GM19240 (cell line): ENCODE measurements around the gene IGF2.
"Not testable (repeated sequence)": the region's sequence is repeated elsewhere in the genome, so short reads cannot be mapped to it uniquely, and the experiment has no call there.

Source experiments
- DNase-seq: peaks from one replicate; pipeline ENCODE4 v3.0.0; 2011; ENCODE audit warnings: low spot score; ENCODE audit not compliant: insufficient read length

IGF2 gene

GRCh38 chr11:2124736-2125484 lies 14.3 kb downstream of the IGF2 start:
- not testable (repeated sequence) for DNase-seq

DNA sequence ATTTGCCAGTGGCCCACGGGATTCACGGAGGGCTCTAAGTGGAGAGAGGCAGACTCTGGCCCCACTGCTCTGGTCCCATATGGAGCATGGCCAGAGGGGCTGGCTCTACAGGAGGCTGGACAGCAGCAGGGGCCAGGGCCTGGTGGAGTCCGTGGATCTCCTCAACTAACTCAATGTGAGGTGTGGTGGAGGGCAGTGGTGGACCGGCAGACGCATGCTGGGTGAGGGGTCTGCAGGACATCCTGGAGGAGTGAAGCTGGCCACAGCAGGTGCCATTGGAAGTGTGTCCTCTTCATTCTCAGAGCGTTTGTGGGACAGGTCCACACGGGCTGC lies 15.6 kb downstream of the IGF2 start:
- DNase-seq: no peak

- DNase-seq: no peak
Observed at GRCh38 chr11:2122907-2123627, 16.1 kb downstream of the IGF2 start.

GRCh38 chr11:2122222-2122906 lies 16.8 kb downstream of the IGF2 start:
- no peak for DNase-seq

DNA sequence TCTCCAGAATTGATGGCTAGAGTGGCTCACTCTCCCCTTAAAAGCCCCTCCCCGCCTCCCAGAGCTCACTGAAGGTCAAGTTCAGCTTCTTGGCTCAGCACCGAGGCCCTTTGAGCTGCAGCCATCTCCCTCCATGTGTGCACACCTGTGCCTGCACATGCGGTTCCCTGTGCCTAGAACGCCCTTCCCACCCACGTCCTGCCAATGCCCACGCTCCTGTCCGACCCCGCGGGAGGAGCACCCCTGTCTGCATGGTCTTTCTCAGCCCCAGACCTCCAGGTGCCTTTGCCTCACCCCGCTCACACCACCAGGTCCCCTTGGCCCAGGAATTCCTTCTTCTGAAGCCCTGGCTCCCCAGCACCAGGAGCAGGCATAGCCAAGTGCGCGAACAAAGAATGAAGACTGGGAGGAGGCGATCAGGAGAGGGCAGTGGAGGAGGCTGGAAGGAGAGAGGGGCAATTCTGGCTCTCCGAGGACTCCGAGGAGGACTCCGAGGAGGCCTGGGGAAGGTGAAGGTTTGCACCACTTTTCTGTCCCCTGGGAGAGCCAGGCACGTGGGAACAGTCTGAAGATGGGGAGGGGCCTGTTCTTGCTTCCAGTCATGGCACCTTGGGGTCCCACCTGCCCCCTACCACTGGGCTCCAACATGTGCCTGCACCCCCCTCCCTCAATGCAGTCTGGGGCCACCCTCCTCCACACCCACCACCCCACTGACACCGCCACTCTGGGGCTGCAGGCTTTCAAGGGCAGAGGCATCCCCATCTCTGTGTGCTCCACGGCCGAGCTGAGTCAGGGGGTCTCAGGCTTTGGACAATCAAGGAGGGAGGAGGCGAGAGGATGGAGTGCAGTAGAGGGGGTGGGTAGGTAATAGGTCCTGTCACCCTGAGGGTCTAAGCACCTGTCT lies 17.7 kb downstream of the IGF2 start:
- DNase-seq: no peak

GRCh38 chr11:2120359-2121100 lies 18.7 kb downstream of the IGF2 start:
- no peak for DNase-seq

DNA sequence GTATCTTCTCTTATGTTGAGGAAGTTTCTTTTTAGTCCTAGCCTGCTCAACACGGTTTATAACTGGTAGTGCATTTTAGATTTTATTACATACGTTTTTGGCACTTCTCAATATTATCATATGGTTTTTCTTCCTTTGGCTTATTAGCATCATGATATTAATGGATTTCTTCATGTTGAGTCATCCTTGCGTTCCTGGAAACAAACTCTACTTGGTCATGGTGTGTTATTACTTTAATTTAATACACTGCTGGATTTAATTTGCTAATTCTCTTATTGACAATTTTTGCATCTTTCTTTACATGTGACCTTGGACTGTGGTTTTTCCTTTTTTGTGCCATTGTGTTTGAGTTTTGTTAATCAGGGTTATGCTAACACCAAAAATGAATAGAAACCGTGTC lies 20.5 kb downstream of the IGF2 start:
- no peak for DNase-seq

- DNase-seq: no peak
Observed at GRCh38 chr11:2116680-2117079, 22.5 kb downstream of the IGF2 start.

DNA sequence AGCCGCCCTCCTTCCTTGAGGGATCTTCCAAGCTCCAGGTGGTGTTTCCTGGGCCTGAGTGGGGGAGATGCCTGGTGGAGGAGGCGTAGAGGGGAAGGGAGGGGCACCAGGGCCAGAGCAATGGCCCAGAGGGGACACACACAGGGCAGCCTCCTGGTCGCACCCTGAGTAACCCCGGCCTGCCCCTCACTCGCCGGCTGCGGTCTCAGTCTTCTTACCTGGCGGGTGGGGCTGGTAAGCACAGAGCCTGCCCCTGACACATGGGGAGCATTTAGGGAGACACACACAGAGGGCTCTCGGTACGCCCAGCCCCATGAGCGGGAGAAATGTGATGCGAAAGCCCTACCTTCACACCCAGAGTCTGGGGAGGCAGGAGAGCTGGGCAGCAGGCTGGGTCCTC lies 23.9 kb downstream of the IGF2 start:
- no peak for DNase-seq

DNA sequence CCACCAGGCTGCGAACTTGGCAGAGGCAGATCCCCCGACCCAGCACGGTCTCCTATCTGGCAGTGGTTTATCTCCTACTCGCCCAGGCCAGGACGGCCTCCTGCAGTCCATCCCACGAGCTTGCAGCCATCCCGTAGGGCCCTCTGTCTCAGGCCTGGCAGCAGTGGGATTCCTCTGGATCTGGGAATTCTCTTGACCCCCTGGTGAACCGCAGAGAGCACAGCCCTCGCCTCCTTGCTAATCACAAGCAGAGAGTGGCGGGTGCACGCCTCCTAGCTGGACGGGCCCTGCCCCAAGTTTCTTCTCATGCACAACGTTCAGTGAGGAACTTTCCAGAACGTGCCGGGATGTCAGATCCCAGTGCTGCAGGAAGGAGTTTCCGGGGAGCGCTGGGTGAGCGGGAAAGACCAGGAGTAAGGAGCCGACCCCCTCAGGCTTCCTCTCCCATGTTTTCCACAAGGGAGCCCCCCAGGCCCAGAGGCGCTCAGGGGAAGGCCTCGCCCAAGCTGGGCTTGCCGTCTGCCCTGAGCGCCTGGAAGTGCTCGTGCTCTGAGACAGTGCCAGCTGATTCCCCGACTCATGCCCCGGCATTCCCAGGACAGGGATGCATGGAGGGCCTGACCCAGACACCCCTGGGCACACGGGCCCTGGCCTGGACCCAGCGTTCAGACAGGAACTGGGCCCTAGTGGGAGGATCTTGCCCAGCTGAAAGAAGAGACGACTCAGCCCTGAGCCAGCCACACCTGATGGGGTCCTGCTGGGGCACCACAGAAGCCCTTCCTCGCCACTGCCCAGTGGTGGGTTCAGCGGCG lies 24.6 kb downstream of the IGF2 start:
- no peak for DNase-seq

- DNase-seq: no peak
Observed at GRCh38 chr11:2113776-2114175, 25.4 kb downstream of the IGF2 start.

- DNase-seq: no peak
Observed at GRCh38 chr11:2110521-2110920, 28.7 kb downstream of the IGF2 start.

DNA sequence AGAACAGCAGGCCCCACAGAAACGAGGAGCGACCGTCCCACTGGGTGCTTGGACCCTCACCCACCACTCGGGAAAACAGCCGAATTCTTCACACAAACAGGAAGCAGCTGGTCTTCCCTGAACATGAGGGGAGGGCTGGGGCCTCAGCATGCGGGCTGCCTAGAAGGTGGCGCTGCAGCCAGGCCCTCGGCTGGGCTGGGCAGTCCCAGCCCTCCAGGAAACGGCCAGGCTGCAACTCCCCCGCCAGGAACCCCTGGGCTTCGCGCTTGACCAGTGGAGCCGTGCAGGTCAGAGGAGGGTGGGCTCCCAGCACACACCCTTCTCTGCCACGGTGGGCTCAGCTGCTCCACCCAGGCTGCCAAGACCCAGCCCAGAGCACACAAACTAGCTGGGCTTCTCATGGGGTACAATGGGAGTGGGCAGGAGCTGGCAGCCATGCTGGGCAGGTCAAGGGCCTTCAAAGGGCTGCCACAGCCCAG lies 29.6 kb downstream of the IGF2 start:
- DNase-seq: no peak

GRCh38 chr11:2108675-2109491 lies 30.3 kb downstream of the IGF2 start:
- no peak for DNase-seq

DNA sequence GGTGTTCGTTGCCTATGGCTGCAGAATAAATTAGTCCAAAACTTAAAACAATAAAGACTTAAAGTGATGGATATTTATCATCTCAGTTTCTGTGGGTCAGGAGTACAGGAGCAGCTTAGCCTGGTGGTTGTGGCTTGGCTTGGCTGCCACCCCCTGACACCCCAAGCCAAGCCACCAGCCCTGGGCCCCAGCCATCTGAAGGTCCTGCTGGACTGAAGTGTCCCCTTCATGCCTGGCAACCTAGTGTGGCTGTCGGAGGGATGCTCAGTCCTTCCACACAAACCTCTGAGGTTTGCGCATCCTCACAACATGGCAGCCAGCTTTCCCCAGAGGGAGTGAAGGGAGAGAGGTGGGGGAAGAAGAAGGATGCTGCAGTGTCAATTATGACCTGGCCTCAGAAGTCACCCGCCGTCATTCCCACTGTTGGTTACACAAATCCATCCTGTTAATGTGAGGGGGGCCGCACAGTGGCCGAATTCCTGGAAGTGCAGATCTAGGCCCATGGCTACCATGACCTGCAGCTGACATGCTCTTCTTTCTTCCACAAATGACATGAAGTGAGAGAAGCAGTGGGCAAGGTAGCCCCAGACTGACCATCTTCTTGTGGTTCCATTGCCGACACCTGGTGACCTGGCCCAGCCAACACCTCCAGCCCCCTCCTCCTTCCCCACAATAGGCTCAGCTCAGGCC lies 31.1 kb downstream of the IGF2 start:
- DNase-seq: no peak

- DNase-seq: no peak
Observed at GRCh38 chr11:2107521-2107920, 31.7 kb downstream of the IGF2 start.

GRCh38 chr11:2106583-2107209 lies 32.5 kb downstream of the IGF2 start:
- no peak for DNase-seq

DNA sequence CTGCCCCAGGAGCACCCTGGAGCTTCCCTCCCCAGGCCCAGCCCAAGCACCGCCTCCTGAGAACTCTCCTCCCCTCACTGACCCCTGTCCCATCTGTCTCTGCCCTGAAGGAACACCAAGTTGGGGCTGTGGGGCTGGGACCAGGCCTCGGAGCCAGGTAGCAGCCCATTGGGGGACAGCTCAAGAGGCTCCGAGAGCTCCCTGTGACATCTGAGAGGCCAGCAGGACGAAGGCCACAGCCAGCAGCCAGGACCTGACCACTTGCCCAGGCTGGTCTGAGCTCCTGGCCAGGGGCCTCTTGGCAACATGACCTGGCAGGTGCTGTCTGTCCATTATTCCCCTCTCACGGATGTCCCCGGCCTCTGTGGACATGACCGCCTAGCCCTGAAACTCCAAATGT lies 33.7 kb downstream of the IGF2 start:
- DNase-seq: no peak
